Testis (tissue), 3 donors: ENCODE data around the gene AMDHD2. TPM values are rescaled to one million over a fixed set of nuclear protein-coding genes. Genes with fewer than 3 reads are reported as not detected.

Source experiments
- DNase-seq: peaks from one replicate; pipeline ENCODE4 v3.0.0-alpha.2; 2019
- H3K27ac ChIP-seq, 2 donors: fragments of 200-600 bp; sonication (generic); one replicate each; pipeline ENCODE4 v1.5.1; 2019
- H3K27me3 ChIP-seq: fragments of 200-600 bp; sonication (generic); one replicate; pipeline ENCODE4 v1.5.1; 2019
- H3K36me3 ChIP-seq: fragments of 200-600 bp; sonication (generic); one replicate; pipeline ENCODE4 v1.5.1; 2017; ENCODE audit warnings: low read depth; ENCODE audit errors: missing control alignments
- H3K4me1 ChIP-seq: fragments of 200-600 bp; sonication (generic); one replicate; pipeline ENCODE4 v1.5.1; 2019
- H3K4me3 ChIP-seq, 2 donors: fragments of 200-600 bp; sonication (generic); one replicate each; pipeline ENCODE4 v1.5.1; 2017 to 2019
- H3K9me3 ChIP-seq: fragments of 200-600 bp; sonication (generic); one replicate; pipeline ENCODE4 v1.5.1; 2017
- POLR2A ChIP-seq: fragments of 450-650 bp; IDR thresholded peaks from one replicate; pipeline ENCODE4 v1.6.1; 2017; ENCODE audit warnings: antibody characterized with exemption, mild to moderate bottlenecking, moderate library complexity
- WGBS, 2 donors: methylation state at CpG; one replicate each; pipeline ENCODE4 v1.1.5; 2018; 5-methylcytosine and 5-hydroxymethylcytosine counted together
- intact Hi-C: fragments of 100-400 bp; cut with DNase I; formaldehyde crosslinking; loops from one replicate; pipeline ENCODE4 v1.15.1; 2023; ENCODE audit warnings: low total_unique reads
- polyA plus RNA-seq: library from polyadenylated mRNA; stranded (reverse); fragments of 350-450 nt; fragmentation: Illumina TruSeq; extraction: RNeasy Lipid Tissue Mini Kit (QIAGEN cat#74804); gene quantifications from one replicate; pipeline ENCODE4 v1.2.3, GENCODE V29; 2014; ENCODE audit warnings: low read depth, low replicate concordance; ENCODE audit not compliant: insufficient read depth
- total RNA-seq, 2 donors: library from RNA; depleted of rRNA; stranded (reverse); fragments of >200 nt; gene quantifications; one replicate each; pipeline ENCODE4 v1.2.3, GENCODE V29; 2016
- TF ChIP-seq, protein P1 (sequence below), 3 experiments: fragments of 450-650 bp in 2 of 3; fragments of 200-600 bp in 1 of 3; sonication (generic) in 1 of 3; IDR thresholded peaks; one replicate each; pipeline ENCODE4 v1.5.1; 2016 to 2019; ENCODE audit warnings: antibody characterized with exemption in 3 of 3, mild to moderate bottlenecking in 2 of 3, moderate library complexity in 1 of 3

AMDHD2 gene
- total and polyA plus RNA-seq, 3 donors from 2014 or later, result 58.6 to 78.8 (median 72.8) TPM

DNA sequence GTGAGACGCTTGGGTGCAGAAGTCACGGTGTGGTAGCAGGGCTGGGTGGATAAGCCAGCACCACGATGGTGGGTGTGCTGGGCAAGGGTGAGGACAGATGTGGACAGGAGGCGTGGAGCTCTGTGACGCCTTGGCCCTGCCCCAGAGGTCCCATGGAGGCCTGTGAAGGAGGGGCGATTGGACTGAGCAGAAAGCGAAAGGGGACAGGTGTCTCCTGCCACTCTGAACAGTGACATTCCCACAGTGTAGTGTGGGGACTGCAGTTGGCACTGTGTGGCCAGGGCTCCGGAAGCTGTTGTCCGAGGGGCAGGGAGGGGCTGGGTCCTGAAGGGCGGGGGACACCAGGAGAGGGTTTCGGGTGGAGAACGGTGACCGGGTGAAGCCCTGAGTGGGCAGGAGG is 37.9 kb upstream of the AMDHD2 start:
- Histone ChIP-seq H3K4me1 (peaks cover 19% of the 10 kb centered on the region), H3K4me3 (no peak overlapping the region), H3K27ac (peak overlapping the region in 1 of 2 donors; percentile 6), H3K36me3 (no peaks in the 10 kb centered on the region), H3K9me3 (no peaks in the 10 kb centered on the region), H3K27me3 (no peaks in the 10 kb centered on the region)
- no peak for DNase-seq
- intact Hi-C loops, result loop anchor here (10.0 kb wide), 1 partner anchor 147 kb away; no protein-coding TSS in a partner anchor
- WGBS, 2 donors, result 69 to 77% methylated on average over 13 of the region's 13 CpGs
- TF ChIP-seq, protein P1, sequence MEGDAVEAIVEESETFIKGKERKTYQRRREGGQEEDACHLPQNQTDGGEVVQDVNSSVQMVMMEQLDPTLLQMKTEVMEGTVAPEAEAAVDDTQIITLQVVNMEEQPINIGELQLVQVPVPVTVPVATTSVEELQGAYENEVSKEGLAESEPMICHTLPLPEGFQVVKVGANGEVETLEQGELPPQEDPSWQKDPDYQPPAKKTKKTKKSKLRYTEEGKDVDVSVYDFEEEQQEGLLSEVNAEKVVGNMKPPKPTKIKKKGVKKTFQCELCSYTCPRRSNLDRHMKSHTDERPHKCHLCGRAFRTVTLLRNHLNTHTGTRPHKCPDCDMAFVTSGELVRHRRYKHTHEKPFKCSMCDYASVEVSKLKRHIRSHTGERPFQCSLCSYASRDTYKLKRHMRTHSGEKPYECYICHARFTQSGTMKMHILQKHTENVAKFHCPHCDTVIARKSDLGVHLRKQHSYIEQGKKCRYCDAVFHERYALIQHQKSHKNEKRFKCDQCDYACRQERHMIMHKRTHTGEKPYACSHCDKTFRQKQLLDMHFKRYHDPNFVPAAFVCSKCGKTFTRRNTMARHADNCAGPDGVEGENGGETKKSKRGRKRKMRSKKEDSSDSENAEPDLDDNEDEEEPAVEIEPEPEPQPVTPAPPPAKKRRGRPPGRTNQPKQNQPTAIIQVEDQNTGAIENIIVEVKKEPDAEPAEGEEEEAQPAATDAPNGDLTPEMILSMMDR (IDR thresholded peaks at IDR 0.05), result no peak
- no peak for TF ChIP-seq POLR2A

DNA sequence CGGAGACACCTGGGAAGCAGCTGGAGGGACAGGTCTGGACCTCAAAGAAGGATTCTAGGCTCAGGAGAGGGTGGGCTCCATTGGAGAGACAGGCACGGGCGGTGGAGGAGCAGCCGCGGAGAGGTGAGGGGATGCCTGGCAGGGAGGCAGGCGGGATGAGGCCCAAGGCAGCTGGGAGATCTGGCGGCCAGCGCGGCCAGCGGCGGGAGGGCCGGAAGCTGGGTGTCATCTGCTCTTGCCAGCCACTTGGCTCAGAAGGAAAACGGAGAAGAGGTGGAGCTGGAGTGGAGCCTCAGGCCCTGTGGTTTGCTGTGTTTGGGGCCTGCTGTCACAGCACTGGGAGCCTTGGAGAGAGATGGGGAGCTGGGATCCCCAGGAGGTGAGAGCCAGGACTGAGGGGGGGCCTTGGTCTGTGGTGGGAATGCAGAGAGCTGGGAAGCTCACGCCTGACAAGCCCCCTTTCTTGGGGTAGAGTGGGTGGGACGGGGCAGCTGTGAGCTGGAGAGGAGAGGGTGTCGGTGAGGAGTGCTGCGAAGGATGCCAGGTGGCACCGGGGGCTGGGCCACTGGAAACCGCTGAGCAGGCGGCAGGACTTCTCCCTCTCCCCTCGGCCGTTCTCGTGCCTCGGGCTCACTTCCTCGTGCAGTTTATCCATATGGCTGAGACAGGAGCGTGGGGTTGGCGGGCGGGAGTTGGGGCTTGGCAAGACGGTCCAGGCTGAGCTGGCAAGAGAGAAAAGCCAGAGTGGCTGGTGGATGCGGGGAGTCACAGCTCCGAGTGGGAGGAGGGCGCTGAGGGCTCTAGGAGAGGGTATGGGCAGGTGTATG is 37.2 kb upstream of the AMDHD2 start:
- peak overlapping the region; percentile 6 to 31 for H3K27ac ChIP-seq
- no peak overlapping the region for H3K4me3 ChIP-seq
- no peaks in the 10 kb centered on the region for H3K9me3 ChIP-seq
- DNase-seq, result peak; percentile 71
- H3K4me1 ChIP-seq, result peaks cover 19% of the 10 kb centered on the region
- no peaks in the 10 kb centered on the region for H3K36me3 ChIP-seq
- no peaks in the 10 kb centered on the region for H3K27me3 ChIP-seq
- intact Hi-C loops, result loop anchor here (10.0 kb wide), 1 partner anchor 148 kb away; no protein-coding TSS in a partner anchor
- TF ChIP-seq, protein P1 (IDR thresholded peaks at IDR 0.05), result no peak
- no peak for TF ChIP-seq POLR2A
- WGBS, 2 donors, result 46 to 47% methylated on average over 32 of the region's 32 CpGs

DNA sequence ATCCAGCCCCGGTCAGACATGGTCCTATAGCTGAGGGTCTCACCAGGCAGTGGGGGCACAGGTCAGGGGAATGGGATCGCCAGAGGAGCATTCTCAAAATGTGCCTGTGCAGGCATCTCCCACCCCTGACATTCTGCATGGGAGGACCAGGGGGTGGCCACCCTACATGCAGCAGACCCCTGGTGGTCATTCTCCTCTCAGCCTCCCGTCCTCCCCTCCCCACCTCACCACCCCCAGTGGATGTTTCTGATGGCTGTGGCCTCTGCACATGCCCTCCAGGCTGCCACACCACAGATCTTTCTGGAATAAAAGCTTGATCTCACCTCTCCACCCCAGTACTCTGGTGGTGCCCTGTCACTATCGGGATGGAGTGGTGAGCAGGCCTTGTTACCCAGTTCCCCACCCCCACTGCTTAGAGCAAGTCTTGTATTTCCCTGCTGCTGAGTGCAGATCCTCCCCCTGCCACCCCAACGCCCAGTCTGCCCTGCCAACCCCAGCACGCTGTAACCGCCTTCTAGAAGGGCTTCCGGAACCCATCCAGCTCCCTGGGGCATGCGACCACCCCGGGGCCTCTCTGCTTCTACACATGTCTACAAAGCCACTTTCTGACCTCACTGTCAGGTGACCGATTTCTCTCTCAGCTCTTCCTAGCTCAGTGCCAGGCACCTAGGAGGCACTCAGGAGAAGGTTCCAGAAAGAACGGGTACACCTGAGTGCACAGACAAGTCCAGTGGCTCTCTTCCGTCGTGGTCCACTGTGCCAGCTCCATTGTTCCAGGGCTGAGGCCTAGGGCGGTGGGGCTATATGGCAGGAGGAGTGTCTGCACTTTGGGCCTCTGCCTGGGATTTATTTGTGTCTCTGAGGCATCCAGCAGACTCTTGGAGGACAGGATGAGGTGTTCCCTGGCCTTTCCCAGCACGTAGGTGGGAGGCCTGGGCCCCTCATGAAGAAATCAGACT is 36.0 kb upstream of the AMDHD2 start:
- Histone ChIP-seq H3K4me3 (no peak overlapping the region), H3K36me3 (no peaks in the 10 kb centered on the region), H3K4me1 (peaks cover 19% of the 10 kb centered on the region), H3K27ac (no peak overlapping the region), H3K9me3 (no peaks in the 10 kb centered on the region), H3K27me3 (no peaks in the 10 kb centered on the region)
- TF ChIP-seq, protein P1 (IDR thresholded peaks at IDR 0.05), result no peak
- no peak for TF ChIP-seq POLR2A
- intact Hi-C loops, result loop anchor here (10.0 kb wide), 1 partner anchor 149 kb away; no protein-coding TSS in a partner anchor
- DNase-seq, result no peak
- 86 to 90% methylated on average over 15 to 16 of the region's 16 CpGs for WGBS, 2 donors

DNA sequence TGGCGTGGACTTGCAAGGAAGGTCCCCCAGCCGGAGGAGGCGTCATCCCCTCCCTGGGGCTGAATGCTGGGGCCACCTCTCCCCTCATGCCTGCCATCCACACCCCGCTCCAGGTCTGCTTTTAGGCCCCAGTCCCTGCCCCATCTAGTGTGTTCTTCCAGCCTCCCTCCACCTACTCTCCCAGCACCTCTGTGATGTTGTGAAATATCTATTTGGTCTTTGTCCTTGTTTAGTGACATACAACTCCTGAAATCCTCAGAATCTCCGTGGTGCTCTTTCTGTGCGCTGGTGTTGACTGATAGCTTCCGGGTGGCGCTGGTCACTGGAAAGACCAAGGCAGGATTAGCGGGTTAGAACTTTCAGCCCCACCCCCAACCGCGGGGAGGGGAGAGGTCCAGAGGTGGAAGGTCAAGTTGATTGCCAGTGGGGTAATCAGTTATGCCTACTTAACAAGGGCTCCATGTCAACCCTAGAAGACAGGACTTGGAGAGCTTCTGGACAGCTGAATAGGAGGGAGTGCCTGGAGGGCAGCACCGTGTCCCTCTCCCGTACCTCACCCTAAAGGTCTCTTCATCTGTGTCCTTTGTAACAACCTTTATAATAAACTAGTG is 35.2 kb upstream of the AMDHD2 start:
- TF ChIP-seq POLR2A, result no peak
- TF ChIP-seq, protein P1 (IDR thresholded peaks at IDR 0.05), result no peak
- Histone ChIP-seq H3K4me1 (peaks cover 19% of the 10 kb centered on the region), H3K36me3 (no peaks in the 10 kb centered on the region), H3K27me3 (no peaks in the 10 kb centered on the region), H3K4me3 (no peak overlapping the region), H3K27ac (no peak overlapping the region), H3K9me3 (no peaks in the 10 kb centered on the region)
- DNase-seq, result no peak
- intact Hi-C loops, result loop anchor here (10.0 kb wide), 1 partner anchor 150 kb away; no protein-coding TSS in a partner anchor
- 91 to 93% methylated on average over 13 of the region's 13 CpGs for WGBS, 2 donors
